SK-N-SH (cell line): ENCODE results near the gene CRIM1.

Experiments
- EZH2phosphoT487 ChIP-seq: fragments of 200-600 bp; sonication (generic); IDR thresholded peaks from 2 replicates; pipeline ENCODE4 v1.6.1; 2017; ENCODE audit warnings: low read depth, mixed run types, mild to moderate bottlenecking, antibody characterized with exemption, moderate library complexity, borderline replicate concordance
- MEF2A ChIP-seq: IDR thresholded peaks from 2 replicates; pipeline ENCODE4 v1.4.0; 2012; ENCODE audit warnings: low read depth, borderline replicate concordance
- MXI1 ChIP-seq: IDR thresholded peaks from 2 replicates; pipeline ENCODE4 v1.6.1; 2012; ENCODE audit warnings: mild to moderate bottlenecking, low read depth, low read length, improper control_type of control experiment
- POLR2AphosphoS5 ChIP-seq: IDR thresholded peaks from 2 replicates; pipeline ENCODE4 v1.6.1; 2012; ENCODE audit warnings: low read depth, low read length
- RAD21 ChIP-seq: IDR thresholded peaks from 2 replicates; pipeline ENCODE4 v1.6.1; 2012; ENCODE audit warnings: mild to moderate bottlenecking, low read length
- RCOR1 ChIP-seq: fragments of 150-350 bp; IDR thresholded peaks from 2 replicates; pipeline ENCODE4 v1.6.1; 2017; ENCODE audit warnings: antibody characterized with exemption, low read length
- RXRA ChIP-seq: IDR thresholded peaks from 2 replicates; pipeline ENCODE4 v1.4.0; 2012; ENCODE audit warnings: low read depth, mild to moderate bottlenecking, borderline replicate concordance
- TAF1 ChIP-seq: IDR thresholded peaks from 2 replicates; pipeline ENCODE4 v1.6.1; 2012; ENCODE audit warnings: low read depth, mild to moderate bottlenecking, low read length, moderate library complexity, borderline replicate concordance
- TF ChIP-seq, protein P1 (sequence below): fragments of 200-600 bp; sonication (generic); IDR thresholded peaks from 2 replicates; pipeline ENCODE4 v1.6.1; 2017; ENCODE audit warnings: antibody characterized with exemption, mild to moderate bottlenecking, moderate library complexity
- TF ChIP-seq, protein P2 (sequence below): IDR thresholded peaks from 2 replicates; pipeline ENCODE4 v1.6.1; 2012; ENCODE audit warnings: mild to moderate bottlenecking, low read depth, low read length, moderate library complexity
- TF ChIP-seq, protein P3 (sequence below): IDR thresholded peaks from 2 replicates; pipeline ENCODE4; 2012

DNA sequence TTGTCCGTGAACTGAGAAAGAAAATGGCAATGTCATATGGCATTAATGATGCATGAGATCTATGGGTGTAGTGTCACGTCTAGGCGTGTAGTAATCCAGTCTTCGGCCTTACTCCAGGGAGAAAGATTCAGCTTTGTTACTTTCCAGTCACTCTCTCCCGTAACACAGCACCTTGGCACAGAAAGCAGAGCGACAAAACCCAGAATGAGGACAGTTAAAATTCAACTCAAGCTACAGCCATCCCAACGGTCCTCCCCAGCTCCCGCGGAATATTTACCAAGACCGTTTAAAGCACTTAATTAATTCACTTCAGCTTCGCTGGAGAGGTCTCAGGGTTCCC is 797 bp upstream of the CRIM1 start:
- TF ChIP-seq, protein P1, sequence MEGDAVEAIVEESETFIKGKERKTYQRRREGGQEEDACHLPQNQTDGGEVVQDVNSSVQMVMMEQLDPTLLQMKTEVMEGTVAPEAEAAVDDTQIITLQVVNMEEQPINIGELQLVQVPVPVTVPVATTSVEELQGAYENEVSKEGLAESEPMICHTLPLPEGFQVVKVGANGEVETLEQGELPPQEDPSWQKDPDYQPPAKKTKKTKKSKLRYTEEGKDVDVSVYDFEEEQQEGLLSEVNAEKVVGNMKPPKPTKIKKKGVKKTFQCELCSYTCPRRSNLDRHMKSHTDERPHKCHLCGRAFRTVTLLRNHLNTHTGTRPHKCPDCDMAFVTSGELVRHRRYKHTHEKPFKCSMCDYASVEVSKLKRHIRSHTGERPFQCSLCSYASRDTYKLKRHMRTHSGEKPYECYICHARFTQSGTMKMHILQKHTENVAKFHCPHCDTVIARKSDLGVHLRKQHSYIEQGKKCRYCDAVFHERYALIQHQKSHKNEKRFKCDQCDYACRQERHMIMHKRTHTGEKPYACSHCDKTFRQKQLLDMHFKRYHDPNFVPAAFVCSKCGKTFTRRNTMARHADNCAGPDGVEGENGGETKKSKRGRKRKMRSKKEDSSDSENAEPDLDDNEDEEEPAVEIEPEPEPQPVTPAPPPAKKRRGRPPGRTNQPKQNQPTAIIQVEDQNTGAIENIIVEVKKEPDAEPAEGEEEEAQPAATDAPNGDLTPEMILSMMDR = no peak
- TF ChIP-seq TAF1 (no peak), EZH2phosphoT487 (no peak), RXRA (no peak), RCOR1 (no peak), MXI1 (no peak), POLR2AphosphoS5 (no peak), MEF2A (no peak), RAD21 (no peak)
- TF ChIP-seq, protein P2, sequence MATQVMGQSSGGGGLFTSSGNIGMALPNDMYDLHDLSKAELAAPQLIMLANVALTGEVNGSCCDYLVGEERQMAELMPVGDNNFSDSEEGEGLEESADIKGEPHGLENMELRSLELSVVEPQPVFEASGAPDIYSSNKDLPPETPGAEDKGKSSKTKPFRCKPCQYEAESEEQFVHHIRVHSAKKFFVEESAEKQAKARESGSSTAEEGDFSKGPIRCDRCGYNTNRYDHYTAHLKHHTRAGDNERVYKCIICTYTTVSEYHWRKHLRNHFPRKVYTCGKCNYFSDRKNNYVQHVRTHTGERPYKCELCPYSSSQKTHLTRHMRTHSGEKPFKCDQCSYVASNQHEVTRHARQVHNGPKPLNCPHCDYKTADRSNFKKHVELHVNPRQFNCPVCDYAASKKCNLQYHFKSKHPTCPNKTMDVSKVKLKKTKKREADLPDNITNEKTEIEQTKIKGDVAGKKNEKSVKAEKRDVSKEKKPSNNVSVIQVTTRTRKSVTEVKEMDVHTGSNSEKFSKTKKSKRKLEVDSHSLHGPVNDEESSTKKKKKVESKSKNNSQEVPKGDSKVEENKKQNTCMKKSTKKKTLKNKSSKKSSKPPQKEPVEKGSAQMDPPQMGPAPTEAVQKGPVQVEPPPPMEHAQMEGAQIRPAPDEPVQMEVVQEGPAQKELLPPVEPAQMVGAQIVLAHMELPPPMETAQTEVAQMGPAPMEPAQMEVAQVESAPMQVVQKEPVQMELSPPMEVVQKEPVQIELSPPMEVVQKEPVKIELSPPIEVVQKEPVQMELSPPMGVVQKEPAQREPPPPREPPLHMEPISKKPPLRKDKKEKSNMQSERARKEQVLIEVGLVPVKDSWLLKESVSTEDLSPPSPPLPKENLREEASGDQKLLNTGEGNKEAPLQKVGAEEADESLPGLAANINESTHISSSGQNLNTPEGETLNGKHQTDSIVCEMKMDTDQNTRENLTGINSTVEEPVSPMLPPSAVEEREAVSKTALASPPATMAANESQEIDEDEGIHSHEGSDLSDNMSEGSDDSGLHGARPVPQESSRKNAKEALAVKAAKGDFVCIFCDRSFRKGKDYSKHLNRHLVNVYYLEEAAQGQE = no peak
- TF ChIP-seq, protein P3, sequence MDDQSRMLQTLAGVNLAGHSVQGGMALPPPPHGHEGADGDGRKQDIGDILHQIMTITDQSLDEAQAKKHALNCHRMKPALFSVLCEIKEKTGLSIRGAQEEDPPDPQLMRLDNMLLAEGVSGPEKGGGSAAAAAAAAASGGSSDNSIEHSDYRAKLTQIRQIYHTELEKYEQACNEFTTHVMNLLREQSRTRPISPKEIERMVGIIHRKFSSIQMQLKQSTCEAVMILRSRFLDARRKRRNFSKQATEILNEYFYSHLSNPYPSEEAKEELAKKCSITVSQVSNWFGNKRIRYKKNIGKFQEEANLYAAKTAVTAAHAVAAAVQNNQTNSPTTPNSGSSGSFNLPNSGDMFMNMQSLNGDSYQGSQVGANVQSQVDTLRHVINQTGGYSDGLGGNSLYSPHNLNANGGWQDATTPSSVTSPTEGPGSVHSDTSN = no peak
